ENCODE measurements around the gene TMIGD1. TPM values are rescaled to one million over a fixed set of nuclear protein-coding genes. Genes with fewer than 3 reads are reported as not detected.

TMIGD1 gene
- total RNA-seq, 1 donor from 2014 or later = not detected

DNA sequence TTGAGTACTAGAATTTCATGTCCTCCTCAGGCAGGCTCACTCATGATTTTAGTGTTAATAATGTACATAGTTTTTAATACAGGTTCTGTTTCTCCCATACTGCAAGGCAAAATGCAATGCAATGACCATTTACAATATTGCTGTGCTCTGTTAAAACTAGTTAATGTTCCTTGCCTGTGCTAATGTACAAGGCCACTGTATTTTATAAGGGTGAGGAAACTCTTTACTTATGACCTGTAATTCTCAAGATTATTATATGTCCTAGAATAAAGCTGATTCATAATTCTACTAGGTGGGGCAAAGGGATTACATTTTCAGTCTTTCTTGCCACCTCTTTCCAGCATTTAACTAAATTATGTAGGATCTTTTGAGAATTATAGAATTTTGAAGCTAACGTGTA, 19.4 kb downstream of the TMIGD1 start:
- H3K4me1 Mint-ChIP-seq = no peaks in the 10 kb centered on the region
- no peak for TF ChIP-seq CTCF (conservative IDR thresholded peaks at IDR 0.05)

GRCh38 chr17:30312226-30312625, 21.6 kb downstream of the TMIGD1 start:
- no peaks in the 10 kb centered on the region for H3K9me3 Mint-ChIP-seq
- H3K27me3 Mint-ChIP-seq (ENCODE audit: low read depth) = peaks cover 10% of the 10 kb centered on the region
- TF ChIP-seq CTCF (conservative IDR thresholded peaks at IDR 0.05) = no peak
- no peak overlapping the region for H3K4me3 Mint-ChIP-seq
- no peak overlapping the region for H3K27ac Mint-ChIP-seq (ENCODE audit: unreplicated experiment)
- no peaks in the 10 kb centered on the region for H3K36me3 Mint-ChIP-seq (ENCODE audit: low read depth)
- DNase-seq (ENCODE audit: low read depth, low spot score) = no peak
- H3K4me1 Mint-ChIP-seq = no peaks in the 10 kb centered on the region

More for the DNA sequence above, 19.4 kb downstream of the TMIGD1 start:
- Mint-ChIP-seq H3K27ac (ENCODE audit: unreplicated experiment) (no peak overlapping the region), H3K9me3 (no peaks in the 10 kb centered on the region), H3K27me3 (ENCODE audit: low read depth) (peaks cover 12% of the 10 kb centered on the region), H3K4me3 (no peak overlapping the region), H3K36me3 (ENCODE audit: low read depth) (no peaks in the 10 kb centered on the region)
- no peak for DNase-seq (ENCODE audit: low read depth, low spot score)

DNA sequence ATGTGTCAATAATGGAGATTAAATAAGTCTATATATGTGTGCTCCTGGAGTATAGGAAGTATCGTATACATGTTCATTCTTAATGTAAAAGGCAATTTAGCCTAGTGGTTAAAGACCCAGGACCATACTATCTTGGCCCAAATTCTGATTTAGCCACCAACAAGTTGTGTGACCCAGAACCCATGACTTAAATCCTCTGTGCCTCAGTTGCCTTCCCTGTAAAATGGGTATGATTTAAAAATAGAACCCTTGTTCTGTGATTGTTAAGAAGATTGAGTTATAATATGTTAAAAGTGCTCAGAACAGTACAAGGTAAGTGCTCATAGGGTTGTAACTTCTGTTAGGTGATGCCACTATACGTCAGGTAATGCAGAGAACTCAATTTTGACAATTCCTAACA, 23.3 kb downstream of the TMIGD1 start:
- Mint-ChIP-seq H3K9me3 (no peaks in the 10 kb centered on the region), H3K27ac (ENCODE audit: unreplicated experiment) (no peak overlapping the region), H3K4me3 (no peak overlapping the region), H3K27me3 (ENCODE audit: low read depth) (peaks cover 10% of the 10 kb centered on the region), H3K4me1 (no peaks in the 10 kb centered on the region), H3K36me3 (ENCODE audit: low read depth) (no peaks in the 10 kb centered on the region)
- DNase-seq (ENCODE audit: low read depth, low spot score) = no peak
- no peak for TF ChIP-seq CTCF (conservative IDR thresholded peaks at IDR 0.05)

- TF ChIP-seq CTCF (conservative IDR thresholded peaks at IDR 0.05) = no peak
- Mint-ChIP-seq H3K27me3 (ENCODE audit: low read depth) (peaks cover 3% of the 10 kb centered on the region), H3K36me3 (ENCODE audit: low read depth) (no peaks in the 10 kb centered on the region), H3K27ac (ENCODE audit: unreplicated experiment) (no peak overlapping the region), H3K4me3 (no peak overlapping the region), H3K9me3 (no peaks in the 10 kb centered on the region), H3K4me1 (no peaks in the 10 kb centered on the region)
- no peak for DNase-seq (ENCODE audit: low read depth, low spot score)
These were observed 24.3 kb downstream of the TMIGD1 start for GRCh38 chr17:30309591-30309990.

DNA sequence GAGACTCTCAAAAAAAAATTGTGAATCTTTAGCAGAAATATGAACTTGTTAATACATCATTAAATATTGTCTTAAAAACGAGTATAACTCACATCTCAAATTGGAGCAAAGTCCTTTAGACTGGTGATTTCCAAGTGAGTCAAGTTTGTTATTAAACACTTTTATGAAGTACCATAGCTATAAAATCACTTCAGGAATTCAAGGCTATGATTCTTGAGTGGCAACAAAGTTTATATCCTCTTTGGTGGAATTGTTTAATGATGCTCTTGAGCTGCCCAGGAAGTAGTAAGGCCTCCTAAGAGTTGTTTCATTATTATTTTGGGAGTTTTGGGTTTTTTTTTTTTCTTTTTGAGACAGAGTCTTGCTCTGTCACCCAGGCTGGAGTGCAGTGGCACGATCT, 25.5 kb downstream of the TMIGD1 start:
- peaks cover 3% of the 10 kb centered on the region for H3K27me3 Mint-ChIP-seq (ENCODE audit: low read depth)
- no peak for TF ChIP-seq CTCF (conservative IDR thresholded peaks at IDR 0.05)
- DNase-seq (ENCODE audit: low read depth, low spot score) = no peak
- no peak overlapping the region for H3K27ac Mint-ChIP-seq (ENCODE audit: unreplicated experiment)
- H3K36me3 Mint-ChIP-seq (ENCODE audit: low read depth) = no peaks in the 10 kb centered on the region
- H3K4me3 Mint-ChIP-seq = no peak overlapping the region
- no peaks in the 10 kb centered on the region for H3K9me3 Mint-ChIP-seq
- no peaks in the 10 kb centered on the region for H3K4me1 Mint-ChIP-seq

DNA sequence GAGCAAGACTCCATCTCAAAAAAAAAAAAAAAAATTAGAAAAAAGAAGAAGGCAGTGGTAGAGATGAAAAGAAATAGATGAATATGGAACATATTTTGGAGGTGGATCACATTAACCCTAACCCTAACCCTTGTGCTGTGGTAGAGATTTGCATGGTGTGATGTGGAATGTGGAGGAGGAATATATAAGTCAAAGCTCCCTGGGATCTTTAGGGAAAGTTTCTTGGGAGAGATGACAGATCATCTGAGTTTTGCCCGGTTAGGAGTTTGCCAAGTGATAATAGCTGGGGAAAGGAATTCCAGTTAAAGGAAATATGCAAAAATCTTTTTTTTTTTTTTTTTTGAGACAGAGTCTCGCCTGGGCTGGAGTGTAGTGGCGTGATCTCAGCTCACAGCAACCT, 29.1 kb downstream of the TMIGD1 start:
- TF ChIP-seq CTCF (conservative IDR thresholded peaks at IDR 0.05) = no peak
- DNase-seq (ENCODE audit: low read depth, low spot score) = no peak
- H3K27me3 Mint-ChIP-seq (ENCODE audit: low read depth) = no peaks in the 10 kb centered on the region
- no peak overlapping the region for H3K27ac Mint-ChIP-seq (ENCODE audit: unreplicated experiment)
- H3K36me3 Mint-ChIP-seq (ENCODE audit: low read depth) = no peaks in the 10 kb centered on the region
- H3K4me1 Mint-ChIP-seq = no peaks in the 10 kb centered on the region
- peaks cover 7% of the 10 kb centered on the region for H3K9me3 Mint-ChIP-seq
- H3K4me3 Mint-ChIP-seq = no peak overlapping the region
